Ovary (tissue), 9 donors: ENCODE data around the gene KMT2E. TPM values are rescaled to one million over a fixed set of nuclear protein-coding genes. Genes with fewer than 3 reads are reported as not detected.

Source experiments
- DNase-seq, 5 donors: peaks; one replicate each; pipeline ENCODE4 v3.0.0-alpha.2; 2019 to 2020
- H3K27ac ChIP-seq, 2 donors: fragments of 200-600 bp; one replicate each; pipeline versions ENCODE4 v1.5.1 to v1.8.0; 2019 to 2022
- H3K27me3 ChIP-seq: fragments of 200-600 bp; one replicate; pipeline ENCODE4 v1.8.0; 2022
- H3K36me3 ChIP-seq: fragments of 200-600 bp; sonication (generic); one replicate; pipeline ENCODE4 v1.5.1; 2019
- H3K4me1 ChIP-seq: one replicate; pipeline ENCODE4 v1.8.1; 2013; ENCODE audit warnings: mild to moderate bottlenecking, moderate library complexity; ENCODE audit not compliant: insufficient read depth
- H3K4me3 ChIP-seq: fragments of 200-600 bp; sonication (generic); one replicate; pipeline ENCODE4 v1.5.1; 2017
- H3K9me3 ChIP-seq, 2 donors: fragments of 200-600 bp in 1 of 2; sonication (generic) in 1 of 2; one replicate each; pipeline versions ENCODE4 v1.5.1 to v1.8.1; 2013 to 2019; ENCODE audit warnings: mild to moderate bottlenecking in 1 of 2, moderate library complexity in 1 of 2
- CTCF ChIP-seq, 3 donors: fragments of 450-650 bp in 2 of 3; fragments of 200-600 bp in 1 of 3; IDR thresholded peaks; one replicate each; pipeline versions ENCODE4 v1.5.1 to v1.8.0; 2016 to 2022; ENCODE audit warnings: antibody characterized with exemption in 3 of 3, mild to moderate bottlenecking in 1 of 3
- EP300 ChIP-seq: sonication (generic); formaldehyde crosslinking; IDR thresholded peaks from one replicate; pipeline ENCODE4 v1.6.1; 2017; ENCODE audit warnings: antibody characterized with exemption
- POLR2A ChIP-seq: fragments of 450-650 bp; IDR thresholded peaks from one replicate; pipeline ENCODE4 v1.6.1; 2017; ENCODE audit warnings: antibody characterized with exemption, mild to moderate bottlenecking, moderate library complexity
- WGBS, 3 donors: extraction: QIAGEN DNeasy Blood & Tissue Kit in 1 of 3; methylation state at CpG; one replicate each; pipeline versions ENCODE4 v1.1.5 to v1.1.7; 2013 to 2017; 5-methylcytosine and 5-hydroxymethylcytosine counted together
- intact Hi-C, 4 donors: fragments of 100-400 bp; cut with DNase I; formaldehyde crosslinking; loops; one replicate each; pipeline versions ENCODE4 v1.11.0 to v1.15.1; 2022 to 2023
- polyA plus RNA-seq, 2 donors: library from polyadenylated mRNA; stranded (reverse); fragments of 200-250 nt in 1 of 2; fragments of 350-450 nt in 1 of 2; fragmentation: Illumina TruSeq in 1 of 2; extraction: RNeasy Lipid Tissue Mini Kit (QIAGEN cat#74804) in 1 of 2; gene quantifications; one replicate each; pipeline ENCODE4 v1.2.3, GENCODE V29; 2013 to 2014
- total RNA-seq, 7 donors: library from RNA; depleted of rRNA in 2 of 7; stranded (reverse); fragments of >200 nt in 2 of 7; fragmentation: NEBNext Ultra II Directional in 3 of 7; extraction: Animal tissue kit (Norgen Biotek cat#: 25700) in 3 of 7; gene quantifications; one replicate each; pipeline versions ENCODE4 v1.1.0 to v1.2.4, GENCODE V29; 2016 to 2023
- donor health status: DM: no; HTN: no; CAD: no; lungs with moderate emphysema.
- donor health status: DM: no; HTN: no; CAD: no.
- donor health status: Bipolar disorder and iron deficiency.
- donor health status: DM: yes; HTN: yes; CAD: no.
- donor health status: DM: no; HTN: no; CAD: no.
- donor health status: DM: yes; HTN: yes; CAD: no.

Gene KMT2E
- total and polyA plus RNA-seq, 9 donors, result 35.2 to 152 (median 113) TPM

DNA sequence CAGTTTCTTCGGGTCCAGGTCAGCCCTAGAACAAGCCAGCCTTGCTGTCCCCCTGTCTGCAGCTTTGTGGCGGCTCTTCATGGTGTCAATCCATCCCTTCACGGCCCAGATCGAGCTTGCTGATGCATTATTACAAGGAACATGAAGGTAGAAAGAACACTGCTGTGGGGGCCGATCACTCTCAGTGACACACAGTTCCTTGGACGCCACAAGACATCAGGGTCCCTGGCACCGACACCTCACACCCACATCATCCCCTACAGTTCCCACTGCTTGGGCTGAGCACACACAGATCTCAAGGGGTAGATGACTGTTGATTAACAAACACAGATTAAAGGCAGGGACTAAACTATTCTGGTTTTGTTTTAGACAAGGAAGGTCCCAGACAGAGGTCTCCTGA lies 119.4 kb downstream of the KMT2E start:
- H3K27ac ChIP-seq, result no peak overlapping the region
- H3K27me3 ChIP-seq, result no peaks in the 10 kb centered on the region
- no peak for DNase-seq
- TF ChIP-seq CTCF (IDR thresholded peaks at IDR 0.05) (no peak), EP300 (no peak), POLR2A (no peak)
- peaks cover 1% of the 10 kb centered on the region for H3K4me1 ChIP-seq
- H3K9me3 ChIP-seq, result no peaks in the 10 kb centered on the region
- intact Hi-C loops, result no loop called here
- 86 to 94% (median 92%) methylated on average over 7 of the region's 7 CpGs for WGBS, 3 donors
- H3K36me3 ChIP-seq, result no peaks in the 10 kb centered on the region
- H3K4me3 ChIP-seq, result no peak overlapping the region

- 77 to 84% (median 80%) methylated on average over 9 of the region's 9 CpGs for WGBS, 3 donors
- Histone ChIP-seq H3K9me3 (no peaks in the 10 kb centered on the region), H3K36me3 (no peaks in the 10 kb centered on the region), H3K4me3 (no peak overlapping the region), H3K27ac (no peak overlapping the region), H3K4me1 (peaks cover 1% of the 10 kb centered on the region), H3K27me3 (no peaks in the 10 kb centered on the region)
- TF ChIP-seq POLR2A (no peak), EP300 (no peak), CTCF (IDR thresholded peaks at IDR 0.05) (no peak)
- no peak for DNase-seq
- intact Hi-C loops, result no loop called here
Measured at GRCh38 chr7:105133986-105134655, 120.1 kb downstream of the KMT2E start.

DNA sequence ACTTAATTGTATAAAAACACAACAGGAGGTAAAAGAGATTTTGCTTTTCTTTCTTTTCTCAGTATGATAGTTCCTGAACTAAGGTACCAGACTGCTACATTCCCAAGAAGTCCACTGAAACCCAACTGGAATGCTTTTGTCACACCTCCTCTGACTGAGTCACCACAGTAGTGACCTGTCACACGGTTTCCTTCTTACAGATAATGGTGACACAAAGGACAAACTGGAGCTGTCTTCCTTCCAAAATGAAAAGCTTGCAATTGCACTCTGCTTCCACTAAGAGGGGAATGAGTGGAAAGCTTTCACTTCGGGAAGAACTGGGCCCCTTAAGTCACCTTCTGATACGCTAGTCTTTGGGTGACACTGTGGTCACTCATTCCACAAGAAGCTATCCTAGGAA lies 122.2 kb downstream of the KMT2E start:
- no peak for DNase-seq
- Histone ChIP-seq H3K4me1 (peaks cover 1% of the 10 kb centered on the region), H3K36me3 (no peaks in the 10 kb centered on the region), H3K9me3 (no peaks in the 10 kb centered on the region), H3K4me3 (no peak overlapping the region), H3K27ac (no peak overlapping the region), H3K27me3 (no peaks in the 10 kb centered on the region)
- TF ChIP-seq POLR2A (no peak), EP300 (no peak), CTCF (IDR thresholded peaks at IDR 0.05) (no peak)
- 80 to 88% (median 81%) methylated on average over 3 of the region's 3 CpGs for WGBS, 3 donors
- intact Hi-C loops, result no loop called here

DNA sequence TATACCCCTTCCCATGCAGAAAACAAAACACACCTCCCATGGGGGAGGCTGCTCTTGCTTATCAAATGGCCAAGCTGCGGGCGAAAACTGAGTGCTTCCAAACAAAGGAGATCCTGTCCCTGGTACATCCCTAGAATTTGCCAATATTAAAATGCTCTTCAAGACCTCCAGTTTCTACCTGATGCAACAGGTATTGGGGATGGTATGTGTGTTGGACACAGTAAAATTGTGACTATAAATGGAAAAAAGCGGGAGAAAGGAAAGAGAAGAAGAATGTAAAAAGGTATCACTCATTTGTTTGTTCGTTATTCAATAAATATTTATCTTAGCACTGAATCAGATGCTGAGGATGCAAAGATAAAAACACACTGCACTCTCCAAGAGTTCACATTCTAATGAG lies 123.9 kb downstream of the KMT2E start:
- intact Hi-C loops, result no loop called here
- H3K36me3 ChIP-seq, result no peaks in the 10 kb centered on the region
- no peak for TF ChIP-seq POLR2A
- TF ChIP-seq CTCF (IDR thresholded peaks at IDR 0.05), result no peak
- TF ChIP-seq EP300, result no peak
- H3K27me3 ChIP-seq, result no peaks in the 10 kb centered on the region
- no peak for DNase-seq
- H3K27ac ChIP-seq, result no peak overlapping the region
- no peak overlapping the region for H3K4me3 ChIP-seq
- 94 to 95% (median 95%) methylated on average over 4 of the region's 4 CpGs for WGBS, 3 donors
- H3K9me3 ChIP-seq, result no peaks in the 10 kb centered on the region
- peaks cover 1% of the 10 kb centered on the region for H3K4me1 ChIP-seq
